ENCODE measurements around the gene CUX1.

DNA sequence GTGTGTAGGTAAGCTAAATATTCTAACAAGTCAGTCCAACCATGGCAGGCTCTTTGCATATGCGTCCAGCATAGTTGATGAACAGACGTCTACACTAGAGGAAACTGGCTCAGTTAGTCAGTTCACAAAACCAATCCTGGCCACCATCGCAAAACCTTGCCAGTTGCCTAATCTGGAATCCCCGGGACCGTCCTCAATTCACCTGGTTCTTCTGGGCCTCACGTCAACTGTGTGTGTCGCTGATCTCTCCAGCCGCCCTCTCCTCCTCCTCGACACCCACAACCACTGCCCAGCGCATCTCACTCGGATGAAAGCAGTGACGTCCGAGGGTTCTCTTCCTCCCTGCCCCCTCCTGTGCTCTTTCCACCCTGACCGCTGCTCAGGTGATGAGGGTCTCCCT lies 251.4 kb downstream of the CUX1 start:
- TF ChIP-seq, protein P1, sequence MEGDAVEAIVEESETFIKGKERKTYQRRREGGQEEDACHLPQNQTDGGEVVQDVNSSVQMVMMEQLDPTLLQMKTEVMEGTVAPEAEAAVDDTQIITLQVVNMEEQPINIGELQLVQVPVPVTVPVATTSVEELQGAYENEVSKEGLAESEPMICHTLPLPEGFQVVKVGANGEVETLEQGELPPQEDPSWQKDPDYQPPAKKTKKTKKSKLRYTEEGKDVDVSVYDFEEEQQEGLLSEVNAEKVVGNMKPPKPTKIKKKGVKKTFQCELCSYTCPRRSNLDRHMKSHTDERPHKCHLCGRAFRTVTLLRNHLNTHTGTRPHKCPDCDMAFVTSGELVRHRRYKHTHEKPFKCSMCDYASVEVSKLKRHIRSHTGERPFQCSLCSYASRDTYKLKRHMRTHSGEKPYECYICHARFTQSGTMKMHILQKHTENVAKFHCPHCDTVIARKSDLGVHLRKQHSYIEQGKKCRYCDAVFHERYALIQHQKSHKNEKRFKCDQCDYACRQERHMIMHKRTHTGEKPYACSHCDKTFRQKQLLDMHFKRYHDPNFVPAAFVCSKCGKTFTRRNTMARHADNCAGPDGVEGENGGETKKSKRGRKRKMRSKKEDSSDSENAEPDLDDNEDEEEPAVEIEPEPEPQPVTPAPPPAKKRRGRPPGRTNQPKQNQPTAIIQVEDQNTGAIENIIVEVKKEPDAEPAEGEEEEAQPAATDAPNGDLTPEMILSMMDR (IDR thresholded peaks at IDR 0.05; ENCODE audit: insufficient read depth, low read depth, low read length): no peak
- TF ChIP-seq EZH2 (IDR thresholded peaks at IDR 0.05; ENCODE audit: insufficient read depth, low read length): no peak

All from astrocyte (in vitro differentiated cells and primary cell).